Stimulated activated CD4-positive, alpha-beta T cell treated with anti-CD3 and anti-CD28 coated beads, Interleukin-4, amount 100 ng/mL, for 1 hour (primary cell): ENCODE results near the gene CERCAM.

ENCODE experiments used
- DNase-seq: peaks from one replicate; pipeline ENCODE4 v3.0.0-alpha.2; 2020

Gene CERCAM

GRCh38 chr9:128420651-128421481 lies at the start of gene CERCAM:
TSS of gene CERCAM (plus strand) at chr9:128420857. CDS start at chr9:128420878, 21 bp downstream.
- DNase-seq, result peak; percentile 51

- DNase-seq, result no peak
Measured at GRCh38 chr9:128371630-128372117, 49.0 kb upstream of the CERCAM start.

- no peak for DNase-seq
Measured at GRCh38 chr9:128372188-128372641, 48.4 kb upstream of the CERCAM start.

- DNase-seq, result no peak
Measured at GRCh38 chr9:128372784-128373183, 47.9 kb upstream of the CERCAM start.

- DNase-seq, result no peak
Measured at GRCh38 chr9:128374221-128374675, 46.4 kb upstream of the CERCAM start.

- DNase-seq, result no peak
Measured at GRCh38 chr9:128375865-128376264, 44.8 kb upstream of the CERCAM start.

GRCh38 chr9:128382261-128382660 lies 38.4 kb upstream of the CERCAM start:
- DNase-seq, result no peak

GRCh38 chr9:128383007-128383753 lies 37.5 kb upstream of the CERCAM start:
- no peak for DNase-seq

- no peak for DNase-seq
Measured at GRCh38 chr9:128383791-128384190, 36.9 kb upstream of the CERCAM start.

- DNase-seq, result no peak
Measured at GRCh38 chr9:128384801-128385495, 35.7 kb upstream of the CERCAM start.

GRCh38 chr9:128385496-128386460 lies 34.9 kb upstream of the CERCAM start:
- no peak for DNase-seq

GRCh38 chr9:128388150-128388549 lies 32.5 kb upstream of the CERCAM start:
- DNase-seq, result no peak

GRCh38 chr9:128389395-128390149 lies 31.1 kb upstream of the CERCAM start:
- DNase-seq, result no peak

GRCh38 chr9:128390150-128390812 lies 30.4 kb upstream of the CERCAM start:
- no peak for DNase-seq

- no peak for DNase-seq
Measured at GRCh38 chr9:128390813-128391711, 29.6 kb upstream of the CERCAM start.

- DNase-seq, result no peak
Measured at GRCh38 chr9:128391956-128392301, 28.7 kb upstream of the CERCAM start.

- DNase-seq, result no peak
Measured at GRCh38 chr9:128392302-128393144, 28.1 kb upstream of the CERCAM start.

GRCh38 chr9:128393145-128393775 lies 27.4 kb upstream of the CERCAM start:
- DNase-seq, result no peak
